Activated T-cell treated with anti-CD3 and anti-CD28 coated beads, Interleukin-2, amount 50 U/mL, for 72 hours (primary cell): ENCODE data around the gene UBE2O. TPM values are rescaled to one million over a fixed set of nuclear protein-coding genes. Genes with fewer than 3 reads are reported as not detected.

Experiments used
- ATAC-seq, 2 donors: fragments of 150-1000 bp; cut with Tn5 transposase; replicated peaks in 1 of 2; 2 replicates each; pipeline ENCODE4 v1.10.0; 2021; ENCODE audit warnings: moderate library complexity in 2 of 2, mild to moderate bottlenecking in 1 of 2
- DNase-seq, 2 donors: peaks; one replicate each; pipeline ENCODE4 v3.0.0; 2021 to 2022; ENCODE audit warnings: mixed read lengths in 1 of 2
- H3K27ac Mint-ChIP-seq: one replicate; pipeline ENCODE4 v1.8.0; 2022; ENCODE audit warnings: mild to moderate bottlenecking, moderate library complexity, mixed read lengths
- H3K27me3 Mint-ChIP-seq: one replicate; pipeline ENCODE4 v1.8.0; 2022; ENCODE audit warnings: low read depth, mixed read lengths
- H3K36me3 Mint-ChIP-seq, 2 donors: one replicate each; pipeline ENCODE4 v1.8.0; 2022; ENCODE audit warnings: mixed read lengths in 2 of 2, mild to moderate bottlenecking in 1 of 2; ENCODE audit not compliant: insufficient read depth in 2 of 2
- H3K4me1 Mint-ChIP-seq: one replicate; pipeline ENCODE4 v1.8.0; 2022; ENCODE audit warnings: low read depth, mixed read lengths
- H3K4me3 Mint-ChIP-seq, 2 donors: one replicate each; pipeline ENCODE4 v1.8.0; 2022; ENCODE audit warnings: mild to moderate bottlenecking in 2 of 2, mixed read lengths in 2 of 2, moderate library complexity in 2 of 2
- H3K9me3 Mint-ChIP-seq, 2 donors: one replicate each; pipeline ENCODE4 v1.8.0; 2022; ENCODE audit warnings: mixed read lengths in 2 of 2
- total RNA-seq, 2 donors: library from RNA; stranded (reverse); gene quantifications; one replicate each; pipeline ENCODE4 v1.2.3, GENCODE V29; 2022

The UBE2O gene
- total RNA-seq, 2 donors from 2014 or later: 21.5 to 22.8 TPM

DNA sequence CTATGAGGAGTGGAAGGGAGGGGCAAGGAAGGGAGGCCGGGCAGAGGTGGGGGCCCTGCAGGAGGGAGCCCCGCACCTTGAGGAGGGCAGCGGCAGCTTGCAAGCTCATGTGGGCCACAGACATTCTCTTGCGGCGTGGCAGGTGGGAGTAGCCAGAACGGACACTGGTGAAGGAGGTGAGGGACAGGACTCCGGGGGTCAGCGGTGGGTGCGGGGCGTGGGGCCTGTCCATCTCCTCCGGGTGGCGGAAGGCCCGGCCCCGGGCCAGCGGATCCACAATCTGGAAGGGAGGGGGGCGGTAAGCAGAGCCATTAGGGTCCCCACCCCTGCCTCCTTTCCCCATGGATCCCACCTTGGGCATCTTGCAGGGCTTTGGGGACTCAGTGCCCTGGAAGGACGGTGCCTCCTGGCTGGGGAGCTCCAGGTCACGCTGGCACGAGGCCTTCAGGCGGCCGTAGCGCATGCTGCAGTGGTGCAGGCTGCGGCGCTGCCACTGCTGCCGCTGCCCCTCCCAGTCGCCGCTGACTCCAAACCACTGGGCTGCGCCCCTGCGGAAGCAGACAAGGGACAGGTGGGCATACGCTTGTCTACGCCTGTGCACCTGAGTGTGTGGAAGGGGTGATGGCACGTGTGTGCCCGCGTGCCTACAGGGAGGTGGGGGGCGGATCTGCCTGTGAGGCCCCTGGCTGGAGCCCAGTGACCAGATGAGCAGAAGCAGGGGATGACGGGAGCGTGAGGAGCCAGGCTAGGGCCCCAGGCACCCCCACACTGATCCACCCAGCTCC lies 26.0 kb upstream of the UBE2O start:
- no peak for ATAC-seq
- H3K27ac Mint-ChIP-seq: no peak overlapping the region

DNA sequence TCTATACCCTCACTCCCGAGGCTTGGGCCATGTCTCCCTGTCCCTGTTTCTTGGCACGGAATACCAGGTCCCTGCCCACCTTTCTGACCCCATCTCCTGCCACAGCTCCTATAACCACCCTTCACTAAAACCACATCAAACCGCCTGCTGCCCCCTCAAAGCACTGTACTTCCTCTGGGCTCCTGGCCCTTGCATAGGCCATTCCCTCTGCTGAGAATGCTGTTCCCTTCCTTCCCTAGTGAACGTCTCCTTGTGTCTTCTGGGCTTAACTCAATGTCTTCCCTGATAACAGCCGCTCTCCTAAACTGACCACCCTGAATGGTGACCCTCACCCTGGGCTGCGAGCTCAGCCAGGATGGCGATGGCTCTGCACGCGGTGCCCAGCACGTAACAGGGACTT lies 25.1 kb upstream of the UBE2O start:
- no peaks in the 10 kb centered on the region for H3K4me1 Mint-ChIP-seq
- H3K4me3 Mint-ChIP-seq: no peak overlapping the region
- H3K27ac Mint-ChIP-seq: no peak overlapping the region
- H3K9me3 Mint-ChIP-seq: no peaks in the 10 kb centered on the region
- H3K36me3 Mint-ChIP-seq: peaks cover 2% of the 10 kb centered on the region in 2 donors
- DNase-seq (no peak), ATAC-seq (no peak)
- no peaks in the 10 kb centered on the region for H3K27me3 Mint-ChIP-seq

More for the DNA sequence above, 26.0 kb upstream of the UBE2O start:
- no peaks in the 10 kb centered on the region for H3K27me3 Mint-ChIP-seq
- H3K36me3 Mint-ChIP-seq: peaks cover 2% of the 10 kb centered on the region in 2 donors
- no peak overlapping the region for H3K4me3 Mint-ChIP-seq
- no peak for DNase-seq
- H3K4me1 Mint-ChIP-seq: no peaks in the 10 kb centered on the region
- H3K9me3 Mint-ChIP-seq: no peaks in the 10 kb centered on the region

DNA sequence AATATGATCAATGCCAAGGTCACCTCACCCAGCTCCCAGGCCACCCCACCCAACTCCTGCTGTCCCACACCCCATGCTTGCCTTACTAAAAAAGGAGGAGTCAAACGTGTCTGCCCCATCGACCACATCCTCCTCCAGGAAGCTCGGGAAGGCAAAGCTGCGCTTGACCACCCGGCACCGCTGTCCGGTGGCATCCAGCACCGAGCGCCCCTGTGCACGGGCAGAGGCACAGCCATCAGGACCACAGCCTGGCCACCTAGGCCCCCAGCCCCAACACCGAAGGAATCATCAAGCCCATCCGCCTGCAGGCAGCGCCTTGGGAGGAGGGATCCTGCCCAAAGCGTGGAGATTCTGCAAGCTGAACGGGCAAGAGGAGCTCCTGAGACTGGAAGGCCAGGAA lies 24.6 kb upstream of the UBE2O start:
- Mint-ChIP-seq H3K4me3 (no peak overlapping the region), H3K4me1 (no peaks in the 10 kb centered on the region), H3K27me3 (no peaks in the 10 kb centered on the region), H3K27ac (no peak overlapping the region), H3K9me3 (no peaks in the 10 kb centered on the region), H3K36me3 (peaks cover 2% of the 10 kb centered on the region in 2 donors)
- ATAC-seq (no peak), DNase-seq (no peak)

- ATAC-seq (no peak), DNase-seq (no peak)
- H3K27me3 Mint-ChIP-seq: no peaks in the 10 kb centered on the region
- H3K9me3 Mint-ChIP-seq: no peaks in the 10 kb centered on the region
- H3K36me3 Mint-ChIP-seq: no peaks in the 10 kb centered on the region
- no peaks in the 10 kb centered on the region for H3K4me1 Mint-ChIP-seq
- no peak overlapping the region for H3K27ac Mint-ChIP-seq
- no peak overlapping the region for H3K4me3 Mint-ChIP-seq
Measured at GRCh38 chr17:76476736-76477135, 23.8 kb upstream of the UBE2O start.

GRCh38 chr17:76475302-76475701 lies 22.4 kb upstream of the UBE2O start:
- no peak for ATAC-seq
- H3K4me1 Mint-ChIP-seq: no peaks in the 10 kb centered on the region
- no peak overlapping the region for H3K27ac Mint-ChIP-seq

GRCh38 chr17:76474894-76475293 lies 21.9 kb upstream of the UBE2O start:
- DNase-seq (no peak), ATAC-seq (no peak)
- no peaks in the 10 kb centered on the region for H3K9me3 Mint-ChIP-seq
- H3K36me3 Mint-ChIP-seq: no peaks in the 10 kb centered on the region
- H3K4me1 Mint-ChIP-seq: no peaks in the 10 kb centered on the region
- no peaks in the 10 kb centered on the region for H3K27me3 Mint-ChIP-seq
- no peak overlapping the region for H3K27ac Mint-ChIP-seq
- no peak overlapping the region for H3K4me3 Mint-ChIP-seq

More at GRCh38 chr17:76475302-76475701, 22.4 kb upstream of the UBE2O start:
- no peaks in the 10 kb centered on the region for H3K27me3 Mint-ChIP-seq
- H3K36me3 Mint-ChIP-seq: no peaks in the 10 kb centered on the region
- H3K4me3 Mint-ChIP-seq: no peak overlapping the region
- no peak for DNase-seq
- H3K9me3 Mint-ChIP-seq: no peaks in the 10 kb centered on the region

DNA sequence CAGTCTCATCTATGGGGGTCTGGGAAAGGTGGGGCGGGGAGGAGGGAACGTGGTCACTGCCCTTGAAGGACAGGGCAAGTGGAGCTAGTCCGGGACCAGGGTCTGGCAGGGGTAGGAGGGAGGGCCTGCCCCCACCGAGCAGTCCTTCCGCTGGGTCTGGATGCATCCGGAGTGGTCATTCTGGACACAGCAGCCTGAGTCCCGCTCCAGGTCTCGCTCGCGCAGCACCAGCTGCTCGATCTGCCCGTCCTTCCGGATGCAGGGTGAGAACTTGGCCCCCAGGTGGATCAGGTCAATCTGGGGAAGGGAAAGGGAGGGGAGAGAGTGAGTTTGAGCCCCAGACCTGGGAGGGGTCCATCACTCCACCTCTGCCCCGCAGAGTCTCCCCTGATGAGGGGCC lies 21.3 kb upstream of the UBE2O start:
- Mint-ChIP-seq H3K4me3 (no peak overlapping the region), H3K36me3 (no peaks in the 10 kb centered on the region), H3K27ac (no peak overlapping the region), H3K9me3 (no peaks in the 10 kb centered on the region), H3K27me3 (no peaks in the 10 kb centered on the region), H3K4me1 (no peaks in the 10 kb centered on the region)
- DNase-seq: no peak
- no peak for ATAC-seq

DNA sequence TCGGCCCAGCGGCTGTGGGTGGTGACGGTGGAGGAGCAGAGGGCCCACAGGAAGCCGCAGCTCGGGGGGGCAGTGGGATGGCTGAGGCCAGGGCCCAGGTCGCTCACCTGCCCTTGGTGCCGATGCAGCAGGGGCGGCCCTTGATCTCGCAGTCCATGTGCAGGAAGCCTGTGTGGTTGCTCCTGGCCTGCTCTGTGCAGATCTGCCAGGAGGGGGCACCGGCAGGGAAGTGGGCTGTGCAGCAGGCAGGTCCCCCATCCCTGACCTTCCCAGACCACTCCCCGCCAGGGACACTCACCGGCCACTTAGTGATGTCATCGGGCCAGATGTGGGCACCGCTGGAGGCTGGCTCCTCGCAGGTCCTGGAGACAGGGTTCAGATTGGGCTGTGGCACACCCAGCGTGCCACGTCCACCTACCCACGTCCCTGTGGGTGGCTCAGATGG lies 20.6 kb upstream of the UBE2O start:
- no peak overlapping the region for H3K27ac Mint-ChIP-seq
- ATAC-seq: peak; percentile 16 to 26

DNA sequence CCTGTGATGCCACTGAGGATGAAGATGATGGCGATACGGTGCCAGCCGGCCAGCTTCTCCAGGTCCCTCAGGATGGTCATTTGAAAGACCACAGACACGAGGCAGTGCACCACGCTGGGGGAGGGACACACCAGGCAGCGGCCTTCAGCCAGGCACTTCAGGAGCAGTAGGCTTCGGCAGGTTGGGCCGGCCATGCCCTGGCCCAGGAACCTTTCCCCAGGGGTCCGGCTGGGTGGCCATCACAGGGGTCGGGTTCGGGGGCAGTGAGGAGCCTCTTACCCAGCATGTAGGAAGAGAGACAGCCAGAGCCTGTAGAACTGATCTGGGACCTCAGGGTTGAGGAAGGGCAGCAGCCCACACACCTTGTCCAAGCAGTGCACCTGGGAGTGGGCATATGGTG lies 19.8 kb upstream of the UBE2O start:
- H3K9me3 Mint-ChIP-seq: no peaks in the 10 kb centered on the region
- H3K27ac Mint-ChIP-seq: no peak overlapping the region
- ATAC-seq (no peak), DNase-seq (no peak)
- H3K4me3 Mint-ChIP-seq: no peak overlapping the region
- no peaks in the 10 kb centered on the region for H3K4me1 Mint-ChIP-seq
- H3K36me3 Mint-ChIP-seq: no peaks in the 10 kb centered on the region
- no peaks in the 10 kb centered on the region for H3K27me3 Mint-ChIP-seq

More for the DNA sequence above, 20.6 kb upstream of the UBE2O start:
- H3K4me1 Mint-ChIP-seq: no peaks in the 10 kb centered on the region
- H3K27me3 Mint-ChIP-seq: no peaks in the 10 kb centered on the region
- no peaks in the 10 kb centered on the region for H3K36me3 Mint-ChIP-seq
- no peaks in the 10 kb centered on the region for H3K9me3 Mint-ChIP-seq
- no peak for DNase-seq
- no peak overlapping the region for H3K4me3 Mint-ChIP-seq

- no peak overlapping the region for H3K27ac Mint-ChIP-seq
- ATAC-seq: no peak
- H3K4me1 Mint-ChIP-seq: no peaks in the 10 kb centered on the region
- H3K4me3 Mint-ChIP-seq: no peak overlapping the region
- no peaks in the 10 kb centered on the region for H3K9me3 Mint-ChIP-seq
- H3K27me3 Mint-ChIP-seq: no peaks in the 10 kb centered on the region
- no peak for DNase-seq
- no peaks in the 10 kb centered on the region for H3K36me3 Mint-ChIP-seq
Measured at GRCh38 chr17:76472258-76472645, 19.3 kb upstream of the UBE2O start.

DNA sequence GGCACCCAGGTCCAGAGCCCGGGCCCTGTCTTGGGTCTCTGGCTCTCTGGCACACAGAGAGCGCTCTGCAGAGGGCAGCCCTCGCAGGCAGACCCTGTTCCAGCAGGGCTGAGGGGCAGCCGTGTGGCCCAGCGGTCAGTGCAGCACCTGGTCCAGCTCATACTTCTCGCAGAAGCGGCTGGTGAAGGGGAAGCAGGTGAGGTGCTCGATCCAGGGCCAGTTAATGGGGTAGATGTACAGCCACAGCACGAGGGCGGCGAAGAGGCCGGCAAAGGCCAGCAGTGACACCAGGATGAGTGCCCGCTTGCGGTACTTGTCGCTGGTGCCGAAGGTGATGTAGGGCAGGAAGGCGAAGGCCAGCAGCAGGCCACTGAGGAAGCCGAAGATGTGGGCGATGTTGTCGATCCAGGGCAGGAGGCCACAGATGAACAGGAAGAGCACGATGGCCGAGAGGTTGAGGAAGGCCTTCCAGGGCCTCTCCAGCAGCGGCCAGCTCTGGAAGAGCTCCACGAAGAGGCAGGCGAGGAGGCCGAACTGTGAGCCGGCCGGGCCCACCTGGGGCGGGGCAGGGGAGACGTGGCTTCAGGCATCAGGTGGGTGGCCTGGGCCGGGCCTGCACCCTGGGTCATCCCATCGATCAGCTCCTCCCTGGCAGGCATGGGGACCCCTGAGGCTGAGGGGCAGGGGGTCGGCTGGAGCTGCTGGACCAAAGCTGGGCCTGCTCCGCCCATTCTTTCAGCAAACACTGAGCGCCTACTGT lies 18.7 kb upstream of the UBE2O start:
- no peak overlapping the region for H3K4me3 Mint-ChIP-seq
- no peaks in the 10 kb centered on the region for H3K36me3 Mint-ChIP-seq
- no peaks in the 10 kb centered on the region for H3K4me1 Mint-ChIP-seq
- no peaks in the 10 kb centered on the region for H3K9me3 Mint-ChIP-seq
- H3K27ac Mint-ChIP-seq: no peak overlapping the region
- ATAC-seq (no peak), DNase-seq (no peak)
- H3K27me3 Mint-ChIP-seq: no peaks in the 10 kb centered on the region

DNA sequence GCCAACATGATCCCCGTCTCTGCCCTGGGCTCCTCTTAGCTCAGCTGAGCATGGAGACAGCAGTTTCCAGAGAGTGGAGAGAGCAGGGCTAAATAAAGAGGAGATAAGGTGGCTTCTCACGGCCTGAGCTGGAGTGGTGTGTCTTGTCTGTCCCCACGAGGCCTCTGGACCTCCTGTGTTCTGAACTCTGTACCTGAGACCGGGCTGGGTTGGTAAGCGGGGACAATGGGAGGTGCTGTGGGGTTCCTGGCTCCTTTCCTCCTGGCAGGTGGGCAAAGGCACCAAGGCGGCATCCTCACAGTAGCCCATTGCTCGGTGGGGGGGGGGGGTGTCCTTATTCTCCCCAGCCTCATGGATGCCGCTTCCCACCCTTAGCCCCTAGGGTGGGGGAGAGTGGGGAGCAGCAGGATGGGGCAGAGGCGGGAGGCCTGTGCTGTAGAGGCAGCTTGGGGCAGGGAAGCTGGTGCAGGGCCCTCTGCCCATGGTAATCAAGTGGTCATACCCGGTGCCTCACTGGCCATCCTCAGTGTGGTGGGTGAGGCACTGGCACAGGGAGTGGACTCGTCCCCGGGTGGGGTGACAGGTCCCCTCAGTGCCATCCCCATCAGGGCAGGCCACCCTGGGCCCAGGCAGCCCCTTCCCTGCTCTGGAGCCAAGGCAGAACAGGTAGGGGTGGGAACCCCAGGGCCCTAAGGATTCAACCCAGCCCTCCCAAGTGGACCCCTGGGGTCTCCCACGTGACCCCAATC lies 17.2 kb upstream of the UBE2O start:
- no peaks in the 10 kb centered on the region for H3K9me3 Mint-ChIP-seq
- no peak overlapping the region for H3K4me3 Mint-ChIP-seq
- no peak for DNase-seq
- no peak overlapping the region for H3K27ac Mint-ChIP-seq
- ATAC-seq: no peak
- H3K4me1 Mint-ChIP-seq: no peaks in the 10 kb centered on the region
- H3K27me3 Mint-ChIP-seq: no peaks in the 10 kb centered on the region
- H3K36me3 Mint-ChIP-seq: no peaks in the 10 kb centered on the region
